Measurements from ENCODE around the gene NUDCD3.

NUDCD3 gene

GRCh38 chr7:44477063-44477830 is 13.2 kb downstream of the NUDCD3 start:
- TF ChIP-seq GLIS3 (CRISPR knock-in tag; IDR thresholded peaks at IDR 0.05) (no peak), CSDC2 (CRISPR knock-in tag; IDR thresholded peaks at IDR 0.05) (no peak), POU6F1 (CRISPR knock-in tag; IDR thresholded peaks at IDR 0.05; ENCODE audit: borderline replicate concordance, low read depth) (no peak), ZNF8 (CRISPR knock-in tag; IDR thresholded peaks at IDR 0.05) (no peak), ISL1 (CRISPR knock-in tag; IDR thresholded peaks at IDR 0.05) (no peak)
- ATAC-seq, result peak; percentile 97

GRCh38 chr7:44476313-44476712 is 14.1 kb downstream of the NUDCD3 start:
- TF ChIP-seq ZNF565 (CRISPR knock-in tag; conservative IDR thresholded peaks at IDR 0.05; ENCODE audit: low read depth), result no peak
- no peak for TF ChIP-seq ESRRG (CRISPR knock-in tag; IDR thresholded peaks at IDR 0.05)
- ATAC-seq, result no peak

GRCh38 chr7:44473295-44473694 is 17.2 kb downstream of the NUDCD3 start:
- TF ChIP-seq CREB5 (CRISPR knock-in tag; IDR thresholded peaks at IDR 0.05; ENCODE audit: low read depth), result 0 out of 2 replicates have a peak, but pooled peaks have one; percentile 49
- no peak for TF ChIP-seq ZNF565 (CRISPR knock-in tag; conservative IDR thresholded peaks at IDR 0.05; ENCODE audit: low read depth)
- TF ChIP-seq ZFP3 (CRISPR knock-in tag; IDR thresholded peaks at IDR 0.05), result no peak
- TF ChIP-seq TSHZ2 (CRISPR knock-in tag; IDR thresholded peaks at IDR 0.05), result no peak
- peak; percentile 38 for ATAC-seq

GRCh38 chr7:44472843-44473242 is 17.6 kb downstream of the NUDCD3 start:
- ATAC-seq, result no peak
- no peak for TF ChIP-seq OSR1 (CRISPR knock-in tag; IDR thresholded peaks at IDR 0.05)
- no peak for TF ChIP-seq ZFP30 (CRISPR knock-in tag; IDR thresholded peaks at IDR 0.05)
- no peak for TF ChIP-seq SNAI2 (CRISPR knock-in tag; IDR thresholded peaks at IDR 0.05)
- TF ChIP-seq ZNF565 (CRISPR knock-in tag; conservative IDR thresholded peaks at IDR 0.05; ENCODE audit: low read depth), result no peak
- TF ChIP-seq ISL1 (CRISPR knock-in tag; IDR thresholded peaks at IDR 0.05), result no peak
- no peak for TF ChIP-seq PATZ1 (CRISPR knock-in tag; IDR thresholded peaks at IDR 0.05; ENCODE audit: borderline replicate concordance)
- TF ChIP-seq TOX (CRISPR knock-in tag; IDR thresholded peaks at IDR 0.05; ENCODE audit: borderline replicate concordance), result no peak
- TF ChIP-seq TCF4 (CRISPR knock-in tag; IDR thresholded peaks at IDR 0.05; ENCODE audit: borderline replicate concordance), result no peak
- TF ChIP-seq ZNF70 (CRISPR knock-in tag; IDR thresholded peaks at IDR 0.05), result no peak
- no peak for TF ChIP-seq BACH2 (CRISPR knock-in tag; IDR thresholded peaks at IDR 0.05; ENCODE audit: borderline replicate concordance)
- TF ChIP-seq CREB5 (CRISPR knock-in tag; IDR thresholded peaks at IDR 0.05; ENCODE audit: low read depth), result no peak
- TF ChIP-seq CSRNP3 (CRISPR knock-in tag; IDR thresholded peaks at IDR 0.05), result no peak
- TF ChIP-seq ZC3H10 (CRISPR knock-in tag; IDR thresholded peaks at IDR 0.05), result no peak
- no peak for TF ChIP-seq RARB (CRISPR knock-in tag; IDR thresholded peaks at IDR 0.05)
- TF ChIP-seq PPARA (CRISPR knock-in tag; IDR thresholded peaks at IDR 0.05; ENCODE audit: borderline replicate concordance), result no peak

All from SK-N-SH treated with all-trans-retinoic acid at 6 μM for 48 hours (cell line).